GM23338 (cell line): ENCODE results near the gene UPK1A. TPM values are rescaled to one million over a fixed set of nuclear protein-coding genes. Genes with fewer than 3 reads are reported as not detected.

Experiments
- ATAC-seq: fragments of 200-7000 bp; cut with Tn5 transposase; 3 replicates; pipeline ENCODE4 v1.9.1; 2020
- DNase-seq: peaks from one replicate; pipeline ENCODE4 v3.0.0-alpha.2; 2015; ENCODE audit warnings: low spot score
- H2AFZ ChIP-seq: fragments of 200-600 bp; sonication (generic); 2 replicates; pipeline ENCODE4 v1.8.0; 2016; ENCODE audit warnings: antibody characterized with exemption, mild to moderate bottlenecking, moderate library complexity
- H3F3A ChIP-seq: fragments of 200-600 bp; sonication (generic); replicated peaks from 2 replicates; pipeline ENCODE4 v1.8.0; 2017; ENCODE audit warnings: antibody characterized with exemption, mixed run types, low read depth
- H3K27ac ChIP-seq: fragments of 200-600 bp; sonication (generic); 2 replicates; pipeline ENCODE4 v1.6.1; 2016; ENCODE audit warnings: low read depth
- H3K27me3 ChIP-seq: fragments of 200-600 bp; sonication (generic); 2 replicates; pipeline ENCODE4 v1.8.0; 2016; ENCODE audit warnings: mild to moderate bottlenecking, mixed run types, moderate library complexity; ENCODE audit not compliant: insufficient read depth
- H3K36me3 ChIP-seq: fragments of 200-600 bp; sonication (generic); 2 replicates; pipeline ENCODE4 v1.8.0; 2016; ENCODE audit warnings: mild to moderate bottlenecking; ENCODE audit not compliant: insufficient read depth
- H3K4me1 ChIP-seq: fragments of 200-600 bp; sonication (generic); 2 replicates; pipeline ENCODE4 v1.8.0; 2016; ENCODE audit warnings: mild to moderate bottlenecking, moderate library complexity; ENCODE audit not compliant: insufficient read depth
- H3K4me2 ChIP-seq: fragments of 200-600 bp; sonication (generic); 2 replicates; pipeline ENCODE4 v1.7.1; 2017; ENCODE audit warnings: mixed run types
- H3K4me3 ChIP-seq: fragments of 200-600 bp; sonication (generic); 2 replicates; pipeline ENCODE4 v1.6.1; 2016; ENCODE audit warnings: mixed run types
- H3K79me2 ChIP-seq: fragments of 200-600 bp; sonication (generic); replicated peaks from 2 replicates; pipeline ENCODE4 v1.8.0; 2017; ENCODE audit warnings: mild to moderate bottlenecking; ENCODE audit not compliant: insufficient read depth
- H3K9me2 ChIP-seq: fragments of 200-600 bp; sonication (generic); 2 replicates; pipeline ENCODE4 v1.8.0; 2017; ENCODE audit not compliant: insufficient read depth
- H4K20me1 ChIP-seq: fragments of 200-600 bp; sonication (generic); replicated peaks from 2 replicates; pipeline ENCODE4 v1.8.0; 2017; ENCODE audit warnings: mild to moderate bottlenecking; ENCODE audit not compliant: insufficient read depth
- H3K27ac Mint-ChIP-seq: 2 replicates; pipeline ENCODE4 v1.8.0; 2020; ENCODE audit warnings: inconsistent platforms, mild to moderate bottlenecking, moderate library complexity, mixed read lengths
- H3K27me3 Mint-ChIP-seq: 3 replicates; pipeline ENCODE4 v1.8.0; 2022; ENCODE audit warnings: low read depth, mild to moderate bottlenecking, moderate library complexity, mixed read lengths, inconsistent platforms; ENCODE audit not compliant: insufficient read depth, poor library complexity
- H3K36me3 Mint-ChIP-seq: 3 replicates; pipeline ENCODE4 v1.8.0; 2021; ENCODE audit warnings: low read depth, mild to moderate bottlenecking, inconsistent platforms, moderate library complexity, mixed read lengths
- H3K4me1 Mint-ChIP-seq: 3 replicates; pipeline ENCODE4 v1.8.0; 2020; ENCODE audit warnings: mild to moderate bottlenecking, inconsistent platforms, mixed read lengths
- H3K4me3 Mint-ChIP-seq: 3 replicates; pipeline ENCODE4 v1.8.0; 2021; ENCODE audit warnings: moderate library complexity, mild to moderate bottlenecking, inconsistent platforms, mixed read lengths
- H3K9me3 Mint-ChIP-seq: 3 replicates; pipeline ENCODE4 v1.8.0; 2020; ENCODE audit warnings: moderate library complexity, mild to moderate bottlenecking, inconsistent platforms, mixed read lengths
- CREB1 ChIP-seq: fragments of 250-450 bp; sonication (Bioruptor Pico); IDR thresholded peaks from 2 replicates; pipeline ENCODE4 v1.5.0; 2020; ENCODE audit warnings: low read depth, mild to moderate bottlenecking, moderate library complexity
- EZH2 ChIP-seq: fragments of 200-600 bp; sonication (generic); IDR thresholded peaks from one replicate; pipeline ENCODE4 v1.8.0; 2017; ENCODE audit warnings: antibody characterized with exemption, mild to moderate bottlenecking, low read depth; ENCODE audit not compliant: unreplicated experiment
- EZH2phosphoT487 ChIP-seq: fragments of 200-600 bp; sonication (generic); IDR thresholded peaks from one replicate; pipeline ENCODE4 v1.8.1; 2018; ENCODE audit warnings: antibody characterized with exemption; ENCODE audit not compliant: unreplicated experiment
- JUNB ChIP-seq: IDR thresholded peaks from one replicate; pipeline ENCODE4 v1.6.1; 2016; ENCODE audit warnings: antibody characterized with exemption; ENCODE audit not compliant: unreplicated experiment
- NANOG ChIP-seq: IDR thresholded peaks from 2 replicates; pipeline ENCODE4 v1.6.1; 2016; ENCODE audit warnings: antibody characterized with exemption, borderline replicate concordance
- POLR2AphosphoS5 ChIP-seq: IDR thresholded peaks from 2 replicates; pipeline ENCODE4 v1.6.1; 2016; ENCODE audit warnings: antibody characterized with exemption, low read depth
- STAT1 ChIP-seq: IDR thresholded peaks from one replicate; pipeline ENCODE4 v1.6.1; 2016; ENCODE audit warnings: antibody characterized with exemption; ENCODE audit not compliant: unreplicated experiment
- ZNF114 ChIP-seq: fragments of 250-450 bp; sonication (Bioruptor Pico); IDR thresholded peaks from 2 replicates; pipeline ENCODE4 v1.5.0; 2020; ENCODE audit warnings: mild to moderate bottlenecking, moderate library complexity
- ZNF331 ChIP-seq: fragments of 250-450 bp; sonication (Bioruptor Pico); IDR thresholded peaks from 2 replicates; pipeline ENCODE4 v1.5.0; 2020; ENCODE audit warnings: low read depth, mild to moderate bottlenecking, moderate library complexity
- polyA plus RNA-seq: library from polyadenylated mRNA; unstranded; fragments of >200 nt; fragmentation: Nextera tagmentation; extraction: Ambion mirVana; gene quantifications from 2 replicates; pipeline ENCODE4 v1.2.1, GENCODE V29; 2016
- total RNA-seq: library from RNA; depleted of rRNA; stranded (reverse); fragments of >200 nt; shearing (Covaris generic); gene quantifications from 2 replicates; pipeline ENCODE4 v1.2.3, GENCODE V29; 2014
- TF ChIP-seq, protein P1 (sequence below): fragments of 250-450 bp; sonication (Bioruptor Pico); IDR thresholded peaks from 2 replicates; pipeline ENCODE4 v1.5.0; 2020; ENCODE audit warnings: mild to moderate bottlenecking, moderate library complexity
- TF ChIP-seq, protein P2 (sequence below), 2 experiments: fragments of 200-600 bp in 1 of 2; sonication (generic) in 1 of 2; conservative IDR thresholded peaks; 2 replicates each; pipeline versions ENCODE4 v1.5.1 to v1.6.1; 2016 to 2017; ENCODE audit warnings: antibody characterized with exemption in 2 of 2, low read depth in 2 of 2, mild to moderate bottlenecking in 2 of 2, moderate library complexity in 1 of 2
- TF ChIP-seq, protein P3 (sequence below): IDR thresholded peaks from one replicate; pipeline ENCODE4 v1.6.1; 2018; ENCODE audit warnings: antibody characterized with exemption; ENCODE audit not compliant: unreplicated experiment
- TF ChIP-seq, protein P4 (sequence below): IDR thresholded peaks from 2 replicates; pipeline ENCODE4 v1.6.1; 2016; ENCODE audit warnings: antibody characterized with exemption

Gene UPK1A
- total and polyA plus RNA-seq, 2 experiments from 2014 or later, result 0.42 to 1.5 TPM

DNA sequence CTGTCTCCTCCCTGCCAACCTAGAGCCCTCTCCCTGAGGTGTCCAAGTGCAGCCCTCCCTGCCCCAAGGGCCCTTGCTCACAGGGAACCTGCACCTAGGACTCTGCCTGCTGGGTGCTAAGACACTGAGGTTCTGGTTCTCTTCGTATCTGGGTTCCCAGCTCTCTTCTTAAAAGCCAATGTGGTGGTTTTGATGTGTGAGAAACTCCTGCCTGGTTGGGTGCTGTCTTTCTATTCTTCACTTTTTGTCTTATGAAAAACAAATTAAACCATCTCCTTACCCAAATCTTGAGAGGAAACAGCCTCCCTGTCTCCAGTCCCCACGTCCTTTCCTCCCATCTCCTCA, 47.2 kb downstream of the UPK1A start:
- peaks cover 19% of the 10 kb centered on the region for H3K27me3 Mint-ChIP-seq
- ATAC-seq (no peak), DNase-seq (no peak)
- no peak overlapping the region for H2AFZ ChIP-seq
- no peak overlapping the region for H3K27ac ChIP-seq
- TF ChIP-seq, protein P1, sequence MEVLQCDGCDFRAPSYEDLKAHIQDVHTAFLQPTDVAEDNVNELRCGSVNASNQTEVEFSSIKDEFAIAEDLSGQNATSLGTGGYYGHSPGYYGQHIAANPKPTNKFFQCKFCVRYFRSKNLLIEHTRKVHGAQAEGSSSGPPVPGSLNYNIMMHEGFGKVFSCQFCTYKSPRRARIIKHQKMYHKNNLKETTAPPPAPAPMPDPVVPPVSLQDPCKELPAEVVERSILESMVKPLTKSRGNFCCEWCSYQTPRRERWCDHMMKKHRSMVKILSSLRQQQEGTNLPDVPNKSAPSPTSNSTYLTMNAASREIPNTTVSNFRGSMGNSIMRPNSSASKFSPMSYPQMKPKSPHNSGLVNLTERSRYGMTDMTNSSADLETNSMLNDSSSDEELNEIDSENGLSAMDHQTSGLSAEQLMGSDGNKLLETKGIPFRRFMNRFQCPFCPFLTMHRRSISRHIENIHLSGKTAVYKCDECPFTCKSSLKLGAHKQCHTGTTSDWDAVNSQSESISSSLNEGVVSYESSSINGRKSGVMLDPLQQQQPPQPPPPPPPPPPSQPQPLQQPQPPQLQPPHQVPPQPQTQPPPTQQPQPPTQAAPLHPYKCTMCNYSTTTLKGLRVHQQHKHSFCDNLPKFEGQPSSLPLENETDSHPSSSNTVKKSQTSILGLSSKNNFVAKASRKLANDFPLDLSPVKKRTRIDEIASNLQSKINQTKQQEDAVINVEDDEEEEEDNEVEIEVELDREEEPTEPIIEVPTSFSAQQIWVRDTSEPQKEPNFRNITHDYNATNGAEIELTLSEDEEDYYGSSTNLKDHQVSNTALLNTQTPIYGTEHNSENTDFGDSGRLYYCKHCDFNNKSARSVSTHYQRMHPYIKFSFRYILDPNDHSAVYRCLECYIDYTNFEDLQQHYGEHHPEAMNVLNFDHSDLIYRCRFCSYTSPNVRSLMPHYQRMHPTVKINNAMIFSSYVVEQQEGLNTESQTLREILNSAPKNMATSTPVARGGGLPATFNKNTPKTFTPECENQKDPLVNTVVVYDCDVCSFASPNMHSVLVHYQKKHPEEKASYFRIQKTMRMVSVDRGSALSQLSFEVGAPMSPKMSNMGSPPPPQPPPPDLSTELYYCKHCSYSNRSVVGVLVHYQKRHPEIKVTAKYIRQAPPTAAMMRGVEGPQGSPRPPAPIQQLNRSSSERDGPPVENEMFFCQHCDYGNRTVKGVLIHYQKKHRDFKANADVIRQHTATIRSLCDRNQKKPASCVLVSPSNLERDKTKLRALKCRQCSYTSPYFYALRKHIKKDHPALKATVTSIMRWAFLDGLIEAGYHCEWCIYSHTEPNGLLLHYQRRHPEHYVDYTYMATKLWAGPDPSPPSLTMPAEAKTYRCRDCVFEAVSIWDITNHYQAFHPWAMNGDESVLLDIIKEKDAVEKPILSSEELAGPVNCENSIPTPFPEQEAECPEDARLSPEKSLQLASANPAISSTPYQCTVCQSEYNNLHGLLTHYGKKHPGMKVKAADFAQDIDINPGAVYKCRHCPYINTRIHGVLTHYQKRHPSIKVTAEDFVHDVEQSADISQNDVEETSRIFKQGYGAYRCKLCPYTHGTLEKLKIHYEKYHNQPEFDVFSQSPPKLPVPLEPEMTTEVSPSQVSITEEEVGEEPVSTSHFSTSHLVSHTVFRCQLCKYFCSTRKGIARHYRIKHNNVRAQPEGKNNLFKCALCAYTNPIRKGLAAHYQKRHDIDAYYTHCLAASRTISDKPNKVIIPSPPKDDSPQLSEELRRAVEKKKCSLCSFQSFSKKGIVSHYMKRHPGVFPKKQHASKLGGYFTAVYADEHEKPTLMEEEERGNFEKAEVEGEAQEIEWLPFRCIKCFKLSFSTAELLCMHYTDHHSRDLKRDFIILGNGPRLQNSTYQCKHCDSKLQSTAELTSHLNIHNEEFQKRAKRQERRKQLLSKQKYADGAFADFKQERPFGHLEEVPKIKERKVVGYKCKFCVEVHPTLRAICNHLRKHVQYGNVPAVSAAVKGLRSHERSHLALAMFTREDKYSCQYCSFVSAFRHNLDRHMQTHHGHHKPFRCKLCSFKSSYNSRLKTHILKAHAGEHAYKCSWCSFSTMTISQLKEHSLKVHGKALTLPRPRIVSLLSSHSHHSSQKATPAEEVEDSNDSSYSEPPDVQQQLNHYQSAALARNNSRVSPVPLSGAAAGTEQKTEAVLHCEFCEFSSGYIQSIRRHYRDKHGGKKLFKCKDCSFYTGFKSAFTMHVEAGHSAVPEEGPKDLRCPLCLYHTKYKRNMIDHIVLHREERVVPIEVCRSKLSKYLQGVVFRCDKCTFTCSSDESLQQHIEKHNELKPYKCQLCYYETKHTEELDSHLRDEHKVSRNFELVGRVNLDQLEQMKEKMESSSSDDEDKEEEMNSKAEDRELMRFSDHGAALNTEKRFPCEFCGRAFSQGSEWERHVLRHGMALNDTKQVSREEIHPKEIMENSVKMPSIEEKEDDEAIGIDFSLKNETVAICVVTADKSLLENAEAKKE (CRISPR knock-in tag), result no peak
- TF ChIP-seq, protein P2, sequence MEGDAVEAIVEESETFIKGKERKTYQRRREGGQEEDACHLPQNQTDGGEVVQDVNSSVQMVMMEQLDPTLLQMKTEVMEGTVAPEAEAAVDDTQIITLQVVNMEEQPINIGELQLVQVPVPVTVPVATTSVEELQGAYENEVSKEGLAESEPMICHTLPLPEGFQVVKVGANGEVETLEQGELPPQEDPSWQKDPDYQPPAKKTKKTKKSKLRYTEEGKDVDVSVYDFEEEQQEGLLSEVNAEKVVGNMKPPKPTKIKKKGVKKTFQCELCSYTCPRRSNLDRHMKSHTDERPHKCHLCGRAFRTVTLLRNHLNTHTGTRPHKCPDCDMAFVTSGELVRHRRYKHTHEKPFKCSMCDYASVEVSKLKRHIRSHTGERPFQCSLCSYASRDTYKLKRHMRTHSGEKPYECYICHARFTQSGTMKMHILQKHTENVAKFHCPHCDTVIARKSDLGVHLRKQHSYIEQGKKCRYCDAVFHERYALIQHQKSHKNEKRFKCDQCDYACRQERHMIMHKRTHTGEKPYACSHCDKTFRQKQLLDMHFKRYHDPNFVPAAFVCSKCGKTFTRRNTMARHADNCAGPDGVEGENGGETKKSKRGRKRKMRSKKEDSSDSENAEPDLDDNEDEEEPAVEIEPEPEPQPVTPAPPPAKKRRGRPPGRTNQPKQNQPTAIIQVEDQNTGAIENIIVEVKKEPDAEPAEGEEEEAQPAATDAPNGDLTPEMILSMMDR (conservative IDR thresholded peaks at IDR 0.05; ENCODE audit: low read depth in 2 of 2), result no peak
- TF ChIP-seq, protein P3, sequence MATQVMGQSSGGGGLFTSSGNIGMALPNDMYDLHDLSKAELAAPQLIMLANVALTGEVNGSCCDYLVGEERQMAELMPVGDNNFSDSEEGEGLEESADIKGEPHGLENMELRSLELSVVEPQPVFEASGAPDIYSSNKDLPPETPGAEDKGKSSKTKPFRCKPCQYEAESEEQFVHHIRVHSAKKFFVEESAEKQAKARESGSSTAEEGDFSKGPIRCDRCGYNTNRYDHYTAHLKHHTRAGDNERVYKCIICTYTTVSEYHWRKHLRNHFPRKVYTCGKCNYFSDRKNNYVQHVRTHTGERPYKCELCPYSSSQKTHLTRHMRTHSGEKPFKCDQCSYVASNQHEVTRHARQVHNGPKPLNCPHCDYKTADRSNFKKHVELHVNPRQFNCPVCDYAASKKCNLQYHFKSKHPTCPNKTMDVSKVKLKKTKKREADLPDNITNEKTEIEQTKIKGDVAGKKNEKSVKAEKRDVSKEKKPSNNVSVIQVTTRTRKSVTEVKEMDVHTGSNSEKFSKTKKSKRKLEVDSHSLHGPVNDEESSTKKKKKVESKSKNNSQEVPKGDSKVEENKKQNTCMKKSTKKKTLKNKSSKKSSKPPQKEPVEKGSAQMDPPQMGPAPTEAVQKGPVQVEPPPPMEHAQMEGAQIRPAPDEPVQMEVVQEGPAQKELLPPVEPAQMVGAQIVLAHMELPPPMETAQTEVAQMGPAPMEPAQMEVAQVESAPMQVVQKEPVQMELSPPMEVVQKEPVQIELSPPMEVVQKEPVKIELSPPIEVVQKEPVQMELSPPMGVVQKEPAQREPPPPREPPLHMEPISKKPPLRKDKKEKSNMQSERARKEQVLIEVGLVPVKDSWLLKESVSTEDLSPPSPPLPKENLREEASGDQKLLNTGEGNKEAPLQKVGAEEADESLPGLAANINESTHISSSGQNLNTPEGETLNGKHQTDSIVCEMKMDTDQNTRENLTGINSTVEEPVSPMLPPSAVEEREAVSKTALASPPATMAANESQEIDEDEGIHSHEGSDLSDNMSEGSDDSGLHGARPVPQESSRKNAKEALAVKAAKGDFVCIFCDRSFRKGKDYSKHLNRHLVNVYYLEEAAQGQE, result no peak
- TF ChIP-seq JUNB, result no peak
- no peak for TF ChIP-seq EZH2phosphoT487
- TF ChIP-seq ZNF114, result no peak
- no peak for TF ChIP-seq CREB1 (CRISPR knock-in tag)
- TF ChIP-seq NANOG, result no peak
- TF ChIP-seq ZNF331 (CRISPR knock-in tag), result no peak
- TF ChIP-seq STAT1, result no peak
- no peak for TF ChIP-seq EZH2
- TF ChIP-seq, protein P4, sequence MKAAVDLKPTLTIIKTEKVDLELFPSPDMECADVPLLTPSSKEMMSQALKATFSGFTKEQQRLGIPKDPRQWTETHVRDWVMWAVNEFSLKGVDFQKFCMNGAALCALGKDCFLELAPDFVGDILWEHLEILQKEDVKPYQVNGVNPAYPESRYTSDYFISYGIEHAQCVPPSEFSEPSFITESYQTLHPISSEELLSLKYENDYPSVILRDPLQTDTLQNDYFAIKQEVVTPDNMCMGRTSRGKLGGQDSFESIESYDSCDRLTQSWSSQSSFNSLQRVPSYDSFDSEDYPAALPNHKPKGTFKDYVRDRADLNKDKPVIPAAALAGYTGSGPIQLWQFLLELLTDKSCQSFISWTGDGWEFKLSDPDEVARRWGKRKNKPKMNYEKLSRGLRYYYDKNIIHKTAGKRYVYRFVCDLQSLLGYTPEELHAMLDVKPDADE, result no peak
- TF ChIP-seq POLR2AphosphoS5, result no peak
- no peaks in the 10 kb centered on the region for H3K36me3 ChIP-seq
- H3K27me3 ChIP-seq, result no peaks in the 10 kb centered on the region
- H3K79me2 ChIP-seq, result peaks cover 3% of the 10 kb centered on the region
- no peaks in the 10 kb centered on the region for H3K9me3 Mint-ChIP-seq
- no peaks in the 10 kb centered on the region for H3K9me2 ChIP-seq
- H3K27ac Mint-ChIP-seq, result no peak overlapping the region
- H3F3A ChIP-seq, result peaks cover 10% of the 10 kb centered on the region; the same call in 1 of the 2 replicates
- peaks cover under 1% of the 10 kb centered on the region; the same call in 1 of the 2 replicates for H4K20me1 ChIP-seq
- H3K4me3 Mint-ChIP-seq, result no peak overlapping the region; the same call in 2 of the 3 replicates
- H3K4me1 Mint-ChIP-seq, result peaks cover 47% of the 10 kb centered on the region
- H3K36me3 Mint-ChIP-seq, result peaks cover 3% of the 10 kb centered on the region; the same call in 1 of the 3 replicates
- H3K4me2 ChIP-seq, result no peak overlapping the region
- peaks cover 39% of the 10 kb centered on the region for H3K4me1 ChIP-seq
- H3K4me3 ChIP-seq, result no peak overlapping the region
